ENCODE data around the gene OSR1.
A peak's percentile ranks its signal among the peaks of the same experiment; 100 is the strongest.

Gene OSR1

DNA sequence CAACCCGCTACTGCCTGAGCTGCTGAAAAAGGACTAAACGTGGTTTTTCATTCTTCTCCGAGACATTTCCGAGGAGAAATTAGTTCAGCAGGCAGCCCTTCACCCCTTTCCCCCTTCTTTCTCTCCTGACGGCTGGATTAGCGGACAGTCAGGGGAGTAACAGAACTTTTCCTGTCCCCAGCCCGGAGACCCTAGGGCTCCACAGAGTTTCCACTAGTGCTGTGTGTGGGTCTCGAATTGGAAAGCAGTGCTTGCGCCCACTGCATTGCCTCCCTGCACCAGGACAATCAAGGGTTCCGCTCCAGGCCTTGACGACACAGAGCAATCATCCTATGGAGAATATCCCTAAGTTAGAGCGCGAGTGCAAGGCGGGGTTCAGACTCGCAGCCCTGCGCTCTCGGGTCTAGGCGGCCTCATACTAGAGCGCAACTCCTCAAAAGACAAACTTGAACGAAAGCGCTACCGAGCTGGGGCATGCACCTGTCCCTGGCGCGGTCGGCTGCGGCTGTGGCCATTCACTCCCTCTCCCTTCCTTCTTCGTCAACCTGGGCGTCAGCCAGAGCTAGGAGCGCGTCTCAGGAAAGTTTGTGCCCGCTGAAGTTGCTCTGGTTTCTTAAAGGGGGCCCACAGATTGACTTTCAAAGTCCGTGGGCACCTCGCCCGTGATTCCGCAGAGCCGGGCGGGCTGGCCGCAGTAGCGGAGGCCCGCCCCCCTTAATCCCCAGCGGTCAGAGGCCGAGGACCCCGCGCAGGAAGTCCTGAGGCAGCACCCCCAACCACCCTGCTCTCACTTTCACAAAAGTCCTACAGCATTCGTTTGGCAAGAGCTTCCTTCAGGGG is 801 bp downstream of the OSR1 start:
- H3K4me3 ChIP-seq (ENCODE audit: low read length), result peak overlapping the region; percentile 61
- H3K27me3 ChIP-seq (ENCODE audit: insufficient read depth, low read length), result peaks cover 100% of the 10 kb centered on the region

DNA sequence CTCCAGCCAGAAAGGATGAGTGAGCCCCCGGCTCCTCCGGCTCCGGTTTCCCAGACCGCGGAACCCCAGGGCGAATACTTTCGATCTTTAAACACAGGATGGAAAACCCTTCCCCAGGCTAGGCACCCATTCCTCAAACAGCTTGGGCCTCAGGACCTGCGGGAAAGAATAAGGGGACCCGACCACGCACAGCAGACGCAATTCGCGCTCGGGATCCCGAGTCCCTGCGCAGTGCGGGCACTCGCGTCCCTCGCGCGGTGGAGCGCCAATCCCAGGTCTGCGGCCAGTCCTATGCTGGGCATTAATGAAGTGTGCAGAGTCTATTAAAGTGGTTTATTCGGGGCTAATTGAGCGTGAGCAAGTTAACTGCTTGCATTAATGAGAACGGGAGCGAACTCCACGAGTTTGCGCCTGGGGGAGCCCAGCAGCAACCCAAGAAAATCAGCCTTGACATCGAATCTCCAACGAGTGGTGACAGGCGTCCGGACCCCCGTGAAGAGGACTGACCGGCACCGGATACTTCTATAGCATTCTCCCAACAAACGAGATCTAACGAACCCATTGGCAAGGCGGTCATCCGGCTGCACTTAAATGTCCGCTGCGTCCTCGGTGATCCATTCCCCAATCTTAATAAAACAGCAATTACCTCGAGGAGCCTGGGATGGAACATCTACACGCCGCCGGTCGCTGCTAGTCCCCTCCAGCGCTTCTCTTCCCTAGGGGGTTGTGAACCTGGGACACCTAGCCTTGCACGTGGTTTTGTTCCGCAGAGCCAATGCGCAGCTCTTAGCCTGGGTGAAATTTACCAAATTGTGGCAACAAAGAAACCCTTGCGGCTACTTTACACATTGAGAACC is 1.6 kb downstream of the OSR1 start:
- Histone ChIP-seq H3K4me3 (ENCODE audit: low read length) (peak overlapping the region; percentile 24; the same call in 1 of the 2 replicates), H3K36me3 (ENCODE audit: insufficient read depth, low read depth, low read length) (no peaks in the 10 kb centered on the region), H3K9me3 (ENCODE audit: insufficient read depth, low read depth, low read length) (peaks cover 13% of the 10 kb centered on the region; the same call in 1 of the 2 replicates), H3K4me1 (ENCODE audit: insufficient read depth, low read length) (no peaks in the 10 kb centered on the region; the same call in none of the 2 replicates), H3K27ac (ENCODE audit: low read length) (no peak overlapping the region), H3K9ac (ENCODE audit: low read depth, low read length) (no peak overlapping the region), H3K27me3 (ENCODE audit: insufficient read depth, low read length) (peaks cover 100% of the 10 kb centered on the region)

More for the DNA sequence above, 801 bp downstream of the OSR1 start:
- H3K36me3 ChIP-seq (ENCODE audit: insufficient read depth, low read depth, low read length), result no peaks in the 10 kb centered on the region
- H3K9me3 ChIP-seq (ENCODE audit: insufficient read depth, low read depth, low read length), result peaks cover 13% of the 10 kb centered on the region; the same call in 1 of the 2 replicates
- no peak overlapping the region for H3K9ac ChIP-seq (ENCODE audit: low read depth, low read length)
- no peaks in the 10 kb centered on the region; the same call in 1 of the 2 replicates for H3K4me1 ChIP-seq (ENCODE audit: insufficient read depth, low read length)
- no peak overlapping the region for H3K27ac ChIP-seq (ENCODE audit: low read length)

DNA sequence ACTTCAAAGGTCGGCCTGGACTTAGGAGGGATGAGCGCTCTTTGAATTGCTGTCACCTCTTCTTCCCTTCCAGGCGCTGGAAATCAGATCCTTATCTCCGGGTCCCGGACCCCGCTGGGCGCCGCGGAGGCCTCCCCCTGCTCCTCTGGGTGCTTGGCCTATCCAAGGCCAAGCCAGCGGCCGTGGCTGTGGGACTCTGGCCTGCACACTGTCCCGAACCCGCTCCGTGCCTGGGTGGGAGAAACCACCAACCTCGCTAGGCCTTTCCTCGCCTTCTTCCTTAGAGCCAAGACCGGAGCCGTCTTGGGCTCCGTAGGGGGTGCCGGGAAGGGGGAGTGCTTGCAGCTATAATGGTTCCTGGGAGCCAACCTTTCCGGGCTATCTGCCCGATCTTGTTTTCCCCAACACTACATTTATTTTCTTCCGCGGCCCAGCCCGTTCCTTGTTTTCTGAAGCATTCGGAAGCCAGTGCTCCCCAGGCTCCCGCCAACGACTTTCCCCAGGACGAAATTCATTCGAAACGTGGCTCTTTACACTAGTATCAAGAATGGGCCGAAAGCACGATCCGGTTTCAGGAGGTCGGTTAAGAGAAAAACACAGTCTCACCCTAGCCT is 2.4 kb downstream of the OSR1 start:
- H3K27ac ChIP-seq (ENCODE audit: low read length), result no peak overlapping the region
- peaks cover 100% of the 10 kb centered on the region for H3K27me3 ChIP-seq (ENCODE audit: insufficient read depth, low read length)
- H3K36me3 ChIP-seq (ENCODE audit: insufficient read depth, low read depth, low read length), result no peaks in the 10 kb centered on the region
- no peak overlapping the region for H3K9ac ChIP-seq (ENCODE audit: low read depth, low read length)
- peaks cover 13% of the 10 kb centered on the region; the same call in 1 of the 2 replicates for H3K9me3 ChIP-seq (ENCODE audit: insufficient read depth, low read depth, low read length)
- H3K4me3 ChIP-seq (ENCODE audit: low read length), result peak overlapping the region; percentile 24; the same call in 1 of the 2 replicates
- no peaks in the 10 kb centered on the region; the same call in none of the 2 replicates for H3K4me1 ChIP-seq (ENCODE audit: insufficient read depth, low read length)

DNA sequence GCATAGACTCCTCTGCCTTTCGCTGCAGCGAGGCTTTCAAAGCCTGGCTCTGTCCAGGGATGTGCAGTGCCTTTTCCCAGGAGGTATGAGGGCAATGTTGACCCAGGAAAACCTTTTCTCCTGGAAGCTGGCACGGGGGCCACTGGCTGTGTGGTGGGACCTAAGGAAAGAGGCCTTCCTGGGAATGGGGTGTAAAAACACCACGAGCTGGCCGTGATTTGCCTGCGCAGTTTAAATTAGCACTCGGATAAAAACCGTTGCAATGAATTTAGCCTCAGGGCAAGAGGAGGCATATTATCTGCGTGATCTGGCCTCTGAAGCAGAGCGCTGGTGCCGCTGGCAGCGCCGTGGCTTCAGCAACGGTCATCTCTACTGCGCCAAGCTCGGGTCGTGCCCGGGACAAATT is 3.0 kb downstream of the OSR1 start:
- Histone ChIP-seq H3K9me3 (ENCODE audit: insufficient read depth, low read depth, low read length) (peaks cover 13% of the 10 kb centered on the region; the same call in 1 of the 2 replicates), H3K4me3 (ENCODE audit: low read length) (no peak overlapping the region), H3K4me1 (ENCODE audit: insufficient read depth, low read length) (peaks cover 2% of the 10 kb centered on the region), H3K36me3 (ENCODE audit: insufficient read depth, low read depth, low read length) (no peaks in the 10 kb centered on the region), H3K9ac (ENCODE audit: low read depth, low read length) (no peak overlapping the region), H3K27ac (ENCODE audit: low read length) (no peak overlapping the region), H3K27me3 (ENCODE audit: insufficient read depth, low read length) (peaks cover 100% of the 10 kb centered on the region)

DNA sequence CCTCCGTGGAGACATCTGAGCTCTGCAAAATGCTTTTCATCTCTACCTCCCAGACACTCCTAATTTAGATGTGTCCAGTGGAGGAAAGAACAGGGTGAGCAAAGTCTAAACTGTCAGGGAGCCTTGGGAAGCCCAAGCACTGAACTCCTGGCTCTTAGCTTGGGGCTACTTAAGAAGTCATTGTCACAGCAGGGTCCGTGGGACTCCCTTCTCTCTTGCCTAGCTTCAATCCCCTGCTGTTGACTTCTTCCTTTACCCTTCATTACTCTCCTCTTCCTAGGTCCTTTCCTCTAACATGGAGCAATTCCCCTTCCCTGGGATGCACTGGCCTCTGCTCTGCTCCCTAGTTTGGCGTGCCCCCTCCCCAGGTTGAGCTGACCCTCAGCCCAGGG is 3.4 kb downstream of the OSR1 start:
- H3K4me1 ChIP-seq (ENCODE audit: insufficient read depth, low read length), result peaks cover 2% of the 10 kb centered on the region
- H3K27ac ChIP-seq (ENCODE audit: low read length), result no peak overlapping the region
- no peak overlapping the region for H3K9ac ChIP-seq (ENCODE audit: low read depth, low read length)
- no peaks in the 10 kb centered on the region for H3K36me3 ChIP-seq (ENCODE audit: insufficient read depth, low read depth, low read length)
- H3K9me3 ChIP-seq (ENCODE audit: insufficient read depth, low read depth, low read length), result peaks cover 13% of the 10 kb centered on the region; the same call in 1 of the 2 replicates
- H3K4me3 ChIP-seq (ENCODE audit: low read length), result no peak overlapping the region
- peaks cover 100% of the 10 kb centered on the region for H3K27me3 ChIP-seq (ENCODE audit: insufficient read depth, low read length)

DNA sequence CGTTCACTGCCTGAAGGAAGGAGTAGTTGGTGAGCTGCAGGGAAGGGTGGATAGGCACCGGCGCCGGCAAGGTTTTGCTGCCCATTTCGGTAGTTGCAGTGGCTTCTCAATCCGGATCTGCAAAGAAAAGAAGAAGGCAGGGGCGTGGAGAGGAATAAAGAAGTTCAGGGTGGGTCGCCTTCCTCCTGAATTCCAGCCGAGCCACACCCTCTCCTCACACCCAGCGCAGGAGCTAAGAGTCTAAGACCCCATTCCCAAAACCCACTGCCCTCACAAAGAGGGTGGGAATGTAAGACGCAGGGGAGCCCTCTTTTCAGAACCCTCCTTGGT is 4.7 kb downstream of the OSR1 start:
- Histone ChIP-seq H3K4me1 (ENCODE audit: insufficient read depth, low read length) (peaks cover 2% of the 10 kb centered on the region), H3K9ac (ENCODE audit: low read depth, low read length) (no peak overlapping the region), H3K27me3 (ENCODE audit: insufficient read depth, low read length) (peaks cover 100% of the 10 kb centered on the region), H3K4me3 (ENCODE audit: low read length) (no peak overlapping the region), H3K36me3 (ENCODE audit: insufficient read depth, low read depth, low read length) (no peaks in the 10 kb centered on the region), H3K27ac (ENCODE audit: low read length) (no peak overlapping the region), H3K9me3 (ENCODE audit: insufficient read depth, low read depth, low read length) (peaks cover 13% of the 10 kb centered on the region; the same call in 1 of the 2 replicates)

DNA sequence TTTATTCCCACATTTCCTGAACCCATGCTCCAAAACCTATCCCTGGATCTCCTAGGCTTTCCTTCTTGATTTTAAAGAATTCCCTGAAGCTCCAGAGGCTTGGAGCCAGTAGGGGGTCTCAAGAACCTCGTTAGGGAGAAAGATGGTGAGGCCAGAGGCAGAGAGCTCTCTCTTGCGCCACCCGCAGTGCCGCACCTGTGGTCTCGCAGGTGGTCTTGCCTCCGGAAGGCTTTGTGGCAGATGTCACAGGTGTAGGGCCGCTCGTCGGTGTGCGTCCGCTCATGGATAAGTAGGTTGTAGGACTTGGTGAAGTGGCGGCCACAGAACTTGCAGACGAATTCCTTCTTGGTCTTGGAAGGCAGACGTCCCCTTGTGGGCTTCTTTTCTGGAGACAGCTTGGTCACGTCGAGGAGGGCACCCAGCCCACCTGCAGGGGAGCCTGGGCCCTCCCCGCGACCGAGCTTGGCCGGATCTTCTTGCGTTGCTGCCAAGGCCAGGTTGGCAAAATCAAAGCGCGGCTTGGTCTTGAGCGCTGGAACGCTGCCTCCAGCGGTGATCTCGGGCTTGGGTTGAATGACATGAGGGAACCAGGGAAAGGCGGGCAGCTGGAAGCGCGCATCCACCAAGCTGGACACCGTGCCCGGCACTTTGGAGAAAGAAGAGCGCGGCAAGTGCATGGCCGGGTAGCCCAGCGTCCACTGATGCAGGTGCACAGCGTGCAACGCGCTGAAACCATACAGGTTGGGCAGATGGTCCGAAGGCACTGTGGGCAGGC is 5.3 kb downstream of the OSR1 start:
- H3K9me3 ChIP-seq (ENCODE audit: insufficient read depth, low read depth, low read length), result peaks cover 13% of the 10 kb centered on the region; the same call in 1 of the 2 replicates
- H3K27me3 ChIP-seq (ENCODE audit: insufficient read depth, low read length), result peaks cover 100% of the 10 kb centered on the region

DNA sequence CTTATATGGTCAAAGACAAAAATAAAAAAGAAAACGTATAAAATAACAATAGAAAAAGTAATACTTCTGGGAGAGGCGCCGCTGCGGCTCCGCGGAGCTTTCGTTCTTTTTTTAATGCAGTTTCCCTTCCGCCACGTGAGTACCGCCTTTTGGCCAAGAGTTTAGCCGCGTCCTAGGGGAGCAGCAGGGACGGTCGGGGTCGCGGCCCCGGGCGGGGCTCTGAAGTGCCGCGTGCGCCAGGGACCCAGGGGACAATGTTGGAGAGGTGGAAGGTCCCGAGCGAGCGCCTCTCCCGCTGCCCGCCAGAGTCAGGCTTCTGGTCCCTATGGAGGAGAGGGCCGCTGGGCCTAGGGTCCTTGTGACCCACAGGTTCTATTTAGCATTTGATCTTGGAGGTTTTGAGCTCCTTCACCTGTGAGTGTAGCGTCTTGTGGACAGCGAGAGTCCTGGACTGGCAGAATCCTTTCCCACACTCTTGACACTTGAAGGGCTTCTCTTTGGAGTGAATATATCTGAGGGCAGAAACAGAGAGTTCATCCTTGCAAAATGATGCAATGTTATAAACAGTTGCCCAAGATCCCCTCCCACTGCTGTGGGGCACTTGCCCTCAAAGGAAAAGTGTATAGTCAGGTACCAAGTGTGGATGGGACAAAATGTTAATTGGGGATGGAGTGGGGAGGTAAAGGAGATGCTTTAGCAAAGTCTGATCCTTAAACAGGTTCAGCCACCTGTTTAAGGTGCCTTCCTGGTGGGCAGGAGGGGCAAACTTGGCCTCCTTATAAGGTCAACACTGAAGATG is 6.3 kb downstream of the OSR1 start:
- no peak overlapping the region for H3K27ac ChIP-seq (ENCODE audit: low read length)
- H3K27me3 ChIP-seq (ENCODE audit: insufficient read depth, low read length), result peaks cover 91% of the 10 kb centered on the region
- no peaks in the 10 kb centered on the region for H3K36me3 ChIP-seq (ENCODE audit: insufficient read depth, low read depth, low read length)
- peaks cover 13% of the 10 kb centered on the region; the same call in 1 of the 2 replicates for H3K9me3 ChIP-seq (ENCODE audit: insufficient read depth, low read depth, low read length)
- H3K9ac ChIP-seq (ENCODE audit: low read depth, low read length), result no peak overlapping the region
- peak overlapping the region; percentile 17; the same call in 1 of the 2 replicates for H3K4me3 ChIP-seq (ENCODE audit: low read length)
- H3K4me1 ChIP-seq (ENCODE audit: insufficient read depth, low read length), result peaks cover 2% of the 10 kb centered on the region

More for the DNA sequence above, 5.3 kb downstream of the OSR1 start:
- Histone ChIP-seq H3K4me1 (ENCODE audit: insufficient read depth, low read length) (peaks cover 2% of the 10 kb centered on the region), H3K36me3 (ENCODE audit: insufficient read depth, low read depth, low read length) (no peaks in the 10 kb centered on the region), H3K27ac (ENCODE audit: low read length) (no peak overlapping the region), H3K9ac (ENCODE audit: low read depth, low read length) (no peak overlapping the region), H3K4me3 (ENCODE audit: low read length) (no peak overlapping the region)

DNA sequence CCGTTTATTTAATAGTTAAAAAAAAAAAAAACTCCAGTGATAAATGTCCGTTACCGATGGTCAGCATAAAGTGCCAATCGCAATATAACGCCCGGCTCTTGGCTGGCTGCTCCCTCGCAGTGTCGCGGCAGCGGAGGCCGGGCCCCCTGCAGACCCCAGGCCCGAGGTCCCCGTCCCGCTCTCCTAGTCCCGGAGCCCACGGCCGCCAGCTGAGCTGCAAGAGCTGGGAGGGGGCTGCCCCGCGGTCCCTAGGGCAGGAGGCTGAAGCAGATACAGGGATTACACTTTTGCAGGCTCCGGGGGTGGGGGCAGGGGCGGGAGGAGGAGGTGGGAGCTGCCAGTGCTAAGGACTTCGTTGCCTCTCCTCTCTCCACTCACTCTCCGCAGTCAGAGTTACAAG is 6.9 kb downstream of the OSR1 start:
- Histone ChIP-seq H3K4me3 (ENCODE audit: low read length) (peak overlapping the region; percentile 58; the same call in 1 of the 2 replicates), H3K27ac (ENCODE audit: low read length) (no peak overlapping the region), H3K27me3 (ENCODE audit: insufficient read depth, low read length) (peaks cover 90% of the 10 kb centered on the region), H3K9ac (ENCODE audit: low read depth, low read length) (no peak overlapping the region), H3K9me3 (ENCODE audit: insufficient read depth, low read depth, low read length) (peaks cover 7% of the 10 kb centered on the region; the same call in 1 of the 2 replicates), H3K4me1 (ENCODE audit: insufficient read depth, low read length) (peaks cover 2% of the 10 kb centered on the region), H3K36me3 (ENCODE audit: insufficient read depth, low read depth, low read length) (no peaks in the 10 kb centered on the region)

DNA sequence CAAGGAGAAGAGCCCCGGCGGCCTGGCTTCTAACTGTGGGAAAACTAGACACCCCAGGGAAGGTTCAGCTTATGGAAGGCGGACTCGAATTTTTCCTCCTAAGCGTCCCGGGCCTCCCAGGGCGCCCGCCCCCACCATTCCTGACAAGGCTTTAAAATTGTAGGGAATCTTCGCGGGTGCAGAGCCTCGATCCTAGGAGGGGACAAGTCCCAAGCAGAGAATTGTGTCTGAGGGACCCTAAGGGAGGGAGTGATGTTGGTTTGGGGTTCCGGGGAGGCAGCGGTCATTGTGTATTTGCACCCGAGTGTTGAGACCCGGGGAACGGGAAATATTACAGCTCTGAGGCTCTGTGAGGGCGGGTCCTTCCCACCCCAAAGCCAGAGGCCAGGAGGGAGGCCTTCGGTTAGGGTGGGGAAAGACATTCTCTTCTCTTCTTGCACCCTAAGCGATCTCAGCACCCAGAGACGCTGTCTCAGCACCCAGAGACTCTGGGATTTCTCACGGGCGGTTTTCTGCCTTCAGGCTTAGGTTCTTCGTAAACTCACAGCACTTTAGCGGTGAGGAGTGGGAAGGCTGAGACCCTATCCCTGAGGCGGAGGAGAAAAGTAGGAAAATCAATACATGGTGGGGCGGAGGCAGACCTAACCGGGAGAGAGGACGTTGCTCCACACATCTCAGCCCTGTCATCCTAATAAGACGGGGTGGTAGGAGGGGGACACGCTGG is 7.6 kb downstream of the OSR1 start:
- peak overlapping the region; percentile 58 for H3K4me3 ChIP-seq (ENCODE audit: low read length)
- H3K9me3 ChIP-seq (ENCODE audit: insufficient read depth, low read depth, low read length), result peaks cover 4% of the 10 kb centered on the region; the same call in 1 of the 2 replicates
- no peak overlapping the region for H3K9ac ChIP-seq (ENCODE audit: low read depth, low read length)
- peaks cover 2% of the 10 kb centered on the region for H3K4me1 ChIP-seq (ENCODE audit: insufficient read depth, low read length)
- no peak overlapping the region for H3K27ac ChIP-seq (ENCODE audit: low read length)
- H3K36me3 ChIP-seq (ENCODE audit: insufficient read depth, low read depth, low read length), result no peaks in the 10 kb centered on the region
- H3K27me3 ChIP-seq (ENCODE audit: insufficient read depth, low read length), result peaks cover 84% of the 10 kb centered on the region
